ENCODE results near the gene GRB14.

- TF ChIP-seq CTCF (IDR thresholded peaks at IDR 0.05), result no peak
- TF ChIP-seq POLR2AphosphoS5 (IDR thresholded peaks at IDR 0.05; ENCODE audit: insufficient read depth in 1 of 2, low read depth in 1 of 2), result no peak
Observed at GRCh38 chr2:164622338-164623106, 1.2 kb upstream of the GRB14 start.

Data from vagina (tissue), 2 donors.